Common myeloid progenitor, CD34-positive (primary cell): ENCODE measurements around the gene IGSF22.

Experiments
- CTCF ChIA-PET: fragments of 350-600 bp; sonication (Branson Sonifier 250); formaldehyde crosslinking; loops from one replicate; lab custom pipeline; 2021; ENCODE audit warnings: antibody characterized with exemption; lab: Charles Lee
- POLR2A ChIA-PET: fragments of 350-600 bp; sonication (Branson Sonifier 250); formaldehyde crosslinking; loops from one replicate; lab custom pipeline; 2021; ENCODE audit warnings: antibody characterized with exemption; lab: Charles Lee
- DNase-seq, 3 donors: peaks; one replicate each; pipeline versions ENCODE4 v3.0.0 to v3.0.0-alpha.2; 2013
- H3K27ac ChIP-seq, 2 experiments: 1 replicate in 1 of 2; 2 replicates in 1 of 2; pipeline ENCODE4 v1.7.0; 2013; ENCODE audit warnings: inconsistent platforms in 2 of 2, low read length in 2 of 2, mild to moderate bottlenecking in 2 of 2, low read depth in 1 of 2, moderate library complexity in 1 of 2; ENCODE audit not compliant: severe bottlenecking in 2 of 2, insufficient read depth in 1 of 2, poor library complexity in 1 of 2
- H3K27me3 ChIP-seq, 5 experiments: replicated peaks in 2 of 5; 1 replicate in 3 of 5; 2 replicates in 2 of 5; pipeline versions ENCODE4 v1.6.1 to v1.7.0; 2013; ENCODE audit warnings: low read length in 4 of 5, mild to moderate bottlenecking in 2 of 5, moderate library complexity in 2 of 5, inconsistent platforms in 1 of 5; ENCODE audit not compliant: insufficient read depth in 5 of 5, control insufficient read depth in 4 of 5
- H3K36me3 ChIP-seq, 4 experiments: 1 replicate in 2 of 4; 2 replicates in 2 of 4; pipeline versions ENCODE4 v1.6.1 to v1.7.0; 2013; ENCODE audit warnings: low read length in 3 of 4, control low read depth in 1 of 4, mild to moderate bottlenecking in 1 of 4; ENCODE audit not compliant: control insufficient read depth in 4 of 4, insufficient read depth in 4 of 4
- H3K4me1 ChIP-seq, 4 experiments: 1 replicate in 3 of 4; 2 replicates in 1 of 4; pipeline versions ENCODE4 v1.6.1 to v1.7.1; 2013; ENCODE audit warnings: low read length in 3 of 4, mild to moderate bottlenecking in 3 of 4, control low read depth in 1 of 4, inconsistent platforms in 1 of 4, moderate library complexity in 1 of 4; ENCODE audit not compliant: control insufficient read depth in 4 of 4, insufficient read depth in 4 of 4; ENCODE audit errors: control extremely low read depth in 1 of 4
- H3K4me3 ChIP-seq, 7 experiments: 1 replicate in 4 of 7; 2 replicates in 3 of 7; pipeline versions ENCODE4 v1.5.1 to v1.7.0; 2013; ENCODE audit warnings: mild to moderate bottlenecking in 7 of 7, low read length in 6 of 7, moderate library complexity in 6 of 7, inconsistent platforms in 2 of 7, low read depth in 2 of 7, control low read depth in 1 of 7; ENCODE audit not compliant: insufficient read depth in 4 of 7, control insufficient read depth in 1 of 7; ENCODE audit errors: extremely low read depth in 1 of 7
- H3K9me3 ChIP-seq, 5 experiments: 1 replicate in 4 of 5; 2 replicates in 1 of 5; pipeline versions ENCODE4 v1.6.1 to v1.7.1; 2013; ENCODE audit warnings: low read length in 4 of 5, mild to moderate bottlenecking in 2 of 5, inconsistent platforms in 1 of 5, low read depth in 1 of 5, moderate library complexity in 1 of 5; ENCODE audit not compliant: control insufficient read depth in 4 of 5, insufficient read depth in 2 of 5; ENCODE audit errors: control extremely low read depth in 1 of 5
- WGBS: methylation state at CpG from one replicate; pipeline ENCODE4 v1.1.5; 2013; ENCODE audit not compliant: insufficient coverage; 5-methylcytosine and 5-hydroxymethylcytosine counted together

Gene IGSF22

GRCh38 chr11:18770479-18771125, 44.6 kb upstream of the IGSF22 start:
- ChIA-PET POLR2A (no interaction called here), CTCF (interaction anchor here (0.9 to 1.3 kb wide), 2 partner anchors 8 to 31 kb away, joined by 3 to 5 read pairs; no protein-coding TSS in a partner anchor)
- no peak for DNase-seq
- WGBS, result 82% methylated on average over 7 of the region's 11 CpGs
- no peaks in the 10 kb centered on the region for H3K36me3 ChIP-seq
- H3K4me3 ChIP-seq, result no peak overlapping the region
- H3K27me3 ChIP-seq, result peaks cover 0 to 8% (median 0%) of the 10 kb centered on the region in 5 experiments
- no peaks in the 10 kb centered on the region for H3K9me3 ChIP-seq
- no peak overlapping the region for H3K27ac ChIP-seq
- peaks cover 0 to 2% (median 0%) of the 10 kb centered on the region in 4 experiments for H3K4me1 ChIP-seq

- Histone ChIP-seq H3K9me3 (no peaks in the 10 kb centered on the region), H3K27me3 (peaks cover 0 to 8% (median 0%) of the 10 kb centered on the region in 5 experiments), H3K27ac (no peak overlapping the region), H3K4me1 (peaks cover 0 to 2% (median 0%) of the 10 kb centered on the region in 4 experiments), H3K4me3 (no peak overlapping the region), H3K36me3 (no peaks in the 10 kb centered on the region)
- ChIA-PET POLR2A (interaction anchor here (1.0 kb wide), 1 partner anchor 48 kb away, joined by 3 read pairs; no protein-coding TSS in a partner anchor), CTCF (interaction anchor here (1.3 kb wide), 1 partner anchor 32 kb away, joined by 5 read pairs; no protein-coding TSS in a partner anchor)
- WGBS, result 43% methylated on average over 5 of the region's 8 CpGs
- DNase-seq, result no peak
Measured at GRCh38 chr11:18769802-18770456, 43.9 kb upstream of the IGSF22 start.

- no peak for DNase-seq
- POLR2A ChIA-PET, result interaction anchor here (0.5 to 1.0 kb wide), 2 partner anchors 47 to 323 kb away, joined by 3 read pairs; no protein-coding TSS in a partner anchor
Measured at GRCh38 chr11:18768978-18769377, 43.0 kb upstream of the IGSF22 start.

GRCh38 chr11:18768472-18768901, 42.5 kb upstream of the IGSF22 start:
- no peak for DNase-seq
- Histone ChIP-seq H3K27me3 (peaks cover 0 to 4% (median 0%) of the 10 kb centered on the region in 5 experiments), H3K4me1 (peaks cover 0 to 2% (median 0%) of the 10 kb centered on the region in 4 experiments), H3K9me3 (no peaks in the 10 kb centered on the region), H3K36me3 (no peaks in the 10 kb centered on the region), H3K27ac (no peak overlapping the region), H3K4me3 (no peak overlapping the region)
- ChIA-PET POLR2A (interaction anchor here (0.5 to 1.0 kb wide), 2 partner anchors 47 to 322 kb away, joined by 3 read pairs; no protein-coding TSS in a partner anchor), CTCF (interaction anchor here (0.9 to 1.3 kb wide), 3 partner anchors 10 to 653 kb away, joined by 3 to 5 read pairs (median 3); no protein-coding TSS in a partner anchor)
- WGBS, result 80% methylated on average over 4 of the region's 4 CpGs

More at GRCh38 chr11:18768978-18769377, 43.0 kb upstream of the IGSF22 start:
- H3K27me3 ChIP-seq, result peaks cover 0 to 5% (median 0%) of the 10 kb centered on the region in 5 experiments
- H3K4me3 ChIP-seq, result no peak overlapping the region
- no peak overlapping the region for H3K27ac ChIP-seq
- no peaks in the 10 kb centered on the region for H3K9me3 ChIP-seq
- 85% methylated on average over 5 of the region's 5 CpGs for WGBS
- H3K4me1 ChIP-seq, result peaks cover 0 to 2% (median 0%) of the 10 kb centered on the region in 4 experiments
- CTCF ChIA-PET, result interaction anchor here (0.9 to 1.3 kb wide), 3 partner anchors 10 to 654 kb away, joined by 3 to 5 read pairs (median 3); no protein-coding TSS in a partner anchor
- H3K36me3 ChIP-seq, result no peaks in the 10 kb centered on the region

- CTCF ChIA-PET, result interaction anchor here (0.6 to 4.5 kb wide), 9 partner anchors 9 to 650 kb away, joined by 3 to 26 read pairs (median 7); partner anchors contain the start of gene TSG101
- Histone ChIP-seq H3K9me3 (no peaks in the 10 kb centered on the region), H3K27ac (no peak overlapping the region), H3K4me3 (no peak overlapping the region), H3K36me3 (no peaks in the 10 kb centered on the region), H3K27me3 (peaks cover 0 to 4% (median 0%) of the 10 kb centered on the region in 5 experiments), H3K4me1 (peaks cover 0 to 2% (median 0%) of the 10 kb centered on the region in 4 experiments)
- 88% methylated on average over 1 of the region's 2 CpGs for WGBS
- POLR2A ChIA-PET, result no interaction called here
- DNase-seq, result no peak
Measured at GRCh38 chr11:18766015-18766414, 40.0 kb upstream of the IGSF22 start.

- CTCF ChIA-PET, result interaction anchor here (1.7 to 4.5 kb wide), 8 partner anchors 9 to 650 kb away, joined by 4 to 26 read pairs (median 9); partner anchors contain the start of gene TSG101
- H3K9me3 ChIP-seq, result no peaks in the 10 kb centered on the region
- no peak overlapping the region for H3K27ac ChIP-seq
- POLR2A ChIA-PET, result no interaction called here
- no peak overlapping the region for H3K4me3 ChIP-seq
- peaks cover 0 to 2% (median 0%) of the 10 kb centered on the region in 4 experiments for H3K4me1 ChIP-seq
- 80% methylated on average over 5 of the region's 6 CpGs for WGBS
- no peak for DNase-seq
- peaks cover 0 to 4% (median 0%) of the 10 kb centered on the region in 5 experiments for H3K27me3 ChIP-seq
- H3K36me3 ChIP-seq, result no peaks in the 10 kb centered on the region
Measured at GRCh38 chr11:18765554-18765953, 39.6 kb upstream of the IGSF22 start.
